Cardiac muscle cell (in vitro differentiated cells and primary cell): ENCODE measurements around the gene ABCB8. TPM values are rescaled to one million over a fixed set of nuclear protein-coding genes. Genes with fewer than 3 reads are reported as not detected.

Source experiments
- DNase-seq, 2 donors: peaks; one replicate each; pipeline versions ENCODE4 v3.0.0 to v3.0.0-alpha.2; 2010 to 2017; ENCODE audit warnings: low read depth in 1 of 2, low spot score in 1 of 2
- H3K27ac ChIP-seq: fragments of 200-600 bp; sonication (generic); 2 replicates; pipeline ENCODE4 v1.5.1; 2016
- H3K27me3 ChIP-seq: fragments of 200-600 bp; sonication (generic); 2 replicates; pipeline ENCODE4 v1.6.0; 2016; ENCODE audit warnings: control low read depth
- H3K36me3 ChIP-seq: fragments of 200-600 bp; sonication (generic); 2 replicates; pipeline ENCODE4 v1.5.1; 2016; ENCODE audit warnings: control low read depth
- H3K4me1 ChIP-seq: fragments of 200-600 bp; sonication (generic); 2 replicates; pipeline ENCODE4 v1.8.1; 2017; ENCODE audit warnings: low read depth, mild to moderate bottlenecking, mixed run types
- H3K4me3 ChIP-seq: fragments of 200-600 bp; sonication (generic); 2 replicates; pipeline ENCODE4 v1.5.1; 2016; ENCODE audit warnings: mild to moderate bottlenecking
- H3K9me3 ChIP-seq: fragments of 200-600 bp; sonication (generic); 2 replicates; pipeline ENCODE4 v1.5.1; 2017; ENCODE audit warnings: low read depth, mild to moderate bottlenecking, control low read depth
- polyA plus RNA-seq: library from polyadenylated mRNA; unstranded; fragments of >200 nt; fragmentation: Nextera tagmentation; extraction: Ambion mirVana; gene quantifications from 2 replicates; pipeline ENCODE4 v1.2.1, GENCODE V29; 2016
- total RNA-seq: library from RNA; depleted of rRNA; stranded (reverse); fragments of >200 nt; gene quantifications from 2 replicates; pipeline ENCODE4 v1.2.3, GENCODE V29; 2016
- TF ChIP-seq, protein P1 (sequence below): IDR thresholded peaks from 2 replicates; pipeline ENCODE4 v1.5.1; 2012; ENCODE audit warnings: low read depth, mild to moderate bottlenecking, low read length

The ABCB8 gene
- total and polyA plus RNA-seq, 2 experiments from 2014 or later: 20.4 to 29.2 TPM

DNA sequence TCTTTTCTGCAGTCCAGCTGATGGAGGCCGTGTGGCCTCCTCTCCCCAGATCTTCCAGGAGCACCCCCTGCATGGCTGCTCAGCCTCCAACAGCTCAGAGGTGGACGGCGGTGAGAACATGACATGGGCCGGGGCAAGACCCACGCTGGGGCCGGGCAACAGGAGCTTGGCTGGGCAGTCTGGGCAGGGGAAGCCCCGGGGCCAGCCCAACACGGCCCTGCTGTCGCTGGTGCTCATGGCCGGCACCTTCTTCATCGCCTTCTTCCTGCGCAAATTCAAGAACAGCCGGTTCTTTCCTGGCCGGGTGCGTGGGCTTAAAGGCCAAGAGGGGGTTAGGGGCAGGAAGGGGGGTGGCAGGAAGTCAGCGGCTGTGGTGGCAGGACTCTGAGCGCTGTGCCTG is 45.7 kb downstream of the ABCB8 start:
- no peak overlapping the region for H3K27ac ChIP-seq
- H3K27me3 ChIP-seq: no peaks in the 10 kb centered on the region
- DNase-seq: no peak
- no peaks in the 10 kb centered on the region for H3K4me1 ChIP-seq
- H3K9me3 ChIP-seq: no peaks in the 10 kb centered on the region
- no peak overlapping the region for H3K4me3 ChIP-seq
- peaks cover 42% of the 10 kb centered on the region for H3K36me3 ChIP-seq
- TF ChIP-seq, protein P1, sequence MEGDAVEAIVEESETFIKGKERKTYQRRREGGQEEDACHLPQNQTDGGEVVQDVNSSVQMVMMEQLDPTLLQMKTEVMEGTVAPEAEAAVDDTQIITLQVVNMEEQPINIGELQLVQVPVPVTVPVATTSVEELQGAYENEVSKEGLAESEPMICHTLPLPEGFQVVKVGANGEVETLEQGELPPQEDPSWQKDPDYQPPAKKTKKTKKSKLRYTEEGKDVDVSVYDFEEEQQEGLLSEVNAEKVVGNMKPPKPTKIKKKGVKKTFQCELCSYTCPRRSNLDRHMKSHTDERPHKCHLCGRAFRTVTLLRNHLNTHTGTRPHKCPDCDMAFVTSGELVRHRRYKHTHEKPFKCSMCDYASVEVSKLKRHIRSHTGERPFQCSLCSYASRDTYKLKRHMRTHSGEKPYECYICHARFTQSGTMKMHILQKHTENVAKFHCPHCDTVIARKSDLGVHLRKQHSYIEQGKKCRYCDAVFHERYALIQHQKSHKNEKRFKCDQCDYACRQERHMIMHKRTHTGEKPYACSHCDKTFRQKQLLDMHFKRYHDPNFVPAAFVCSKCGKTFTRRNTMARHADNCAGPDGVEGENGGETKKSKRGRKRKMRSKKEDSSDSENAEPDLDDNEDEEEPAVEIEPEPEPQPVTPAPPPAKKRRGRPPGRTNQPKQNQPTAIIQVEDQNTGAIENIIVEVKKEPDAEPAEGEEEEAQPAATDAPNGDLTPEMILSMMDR: no peak

DNA sequence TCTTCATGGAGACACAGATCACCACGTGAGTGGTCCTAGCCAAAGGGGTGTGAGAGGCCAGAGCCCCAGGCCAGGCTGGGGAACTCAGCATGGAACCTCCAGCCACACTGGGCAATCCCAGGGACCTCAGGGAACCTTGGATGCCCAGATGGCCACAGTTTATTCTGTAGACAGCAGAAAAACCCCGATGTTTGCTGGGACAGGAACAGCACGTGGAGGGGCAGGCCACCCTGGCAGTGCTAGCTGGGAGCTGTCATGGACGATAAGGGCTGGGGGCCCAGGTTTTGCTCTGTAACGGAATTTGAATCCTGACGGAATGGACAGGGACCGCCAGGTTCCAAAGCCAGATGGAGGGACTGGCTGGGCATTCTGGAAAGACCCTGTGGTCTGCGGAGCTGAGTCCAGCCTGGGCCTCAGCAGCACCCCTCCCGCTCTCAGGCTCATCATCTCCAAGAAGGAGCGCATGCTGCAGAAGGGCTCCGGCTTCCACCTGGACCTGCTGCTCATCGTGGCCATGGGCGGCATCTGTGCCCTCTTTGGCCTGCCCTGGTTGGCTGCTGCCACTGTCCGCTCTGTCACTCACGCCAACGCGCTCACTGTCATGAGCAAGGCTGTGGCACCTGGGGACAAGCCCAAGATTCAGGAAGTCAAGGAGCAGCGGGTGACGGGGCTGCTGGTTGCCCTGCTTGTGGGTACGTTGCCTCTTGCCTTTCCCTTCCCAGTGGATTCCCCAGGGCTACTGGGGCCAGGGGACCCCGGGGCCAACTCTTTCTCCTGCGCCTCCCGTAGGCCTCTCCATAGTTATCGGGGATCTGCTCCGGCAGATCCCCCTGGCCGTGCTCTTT is 46.8 kb downstream of the ABCB8 start:
- no peak for DNase-seq
- H3K4me1 ChIP-seq: peaks cover 5% of the 10 kb centered on the region
- H3K9me3 ChIP-seq: no peaks in the 10 kb centered on the region
- no peaks in the 10 kb centered on the region for H3K27me3 ChIP-seq
- TF ChIP-seq, protein P1: no peak
- H3K36me3 ChIP-seq: peaks cover 32% of the 10 kb centered on the region
- no peak overlapping the region for H3K27ac ChIP-seq
- no peak overlapping the region for H3K4me3 ChIP-seq

DNA sequence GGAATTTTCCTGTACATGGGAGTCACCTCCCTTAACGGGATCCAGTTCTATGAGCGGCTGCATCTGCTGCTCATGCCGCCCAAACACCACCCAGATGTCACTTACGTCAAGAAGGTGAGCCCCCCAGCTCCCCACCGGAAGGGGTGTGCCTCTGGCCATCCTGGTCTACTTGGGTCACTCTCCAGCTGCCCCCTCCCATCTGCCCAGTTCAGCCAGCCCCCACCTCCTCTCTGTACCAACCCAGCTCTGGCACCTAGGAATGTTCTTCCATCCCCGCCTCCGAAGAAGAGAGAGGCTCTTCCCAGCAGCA is 47.4 kb downstream of the ABCB8 start:
- DNase-seq: no peak
- TF ChIP-seq, protein P1: no peak
- Histone ChIP-seq H3K36me3 (peaks cover 27% of the 10 kb centered on the region), H3K9me3 (no peaks in the 10 kb centered on the region), H3K27ac (no peak overlapping the region), H3K4me1 (peaks cover 5% of the 10 kb centered on the region), H3K27me3 (no peaks in the 10 kb centered on the region), H3K4me3 (no peak overlapping the region)

DNA sequence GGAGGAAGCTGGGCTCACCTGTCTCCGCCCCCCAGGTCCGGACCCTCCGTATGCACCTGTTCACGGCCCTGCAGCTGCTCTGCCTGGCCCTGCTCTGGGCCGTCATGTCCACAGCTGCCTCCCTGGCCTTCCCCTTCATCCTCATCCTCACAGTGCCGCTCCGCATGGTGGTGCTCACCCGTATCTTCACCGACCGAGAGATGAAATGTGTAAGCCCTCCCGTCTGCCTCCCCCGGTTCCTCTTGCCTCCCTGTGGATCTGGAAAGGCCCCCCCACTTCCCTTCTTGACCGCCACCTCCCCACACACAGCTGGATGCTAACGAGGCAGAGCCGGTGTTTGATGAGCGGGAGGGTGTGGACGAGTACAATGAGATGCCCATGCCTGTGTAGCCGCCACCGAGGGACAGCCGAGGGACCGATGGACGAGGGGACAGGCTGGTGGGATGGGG is 47.8 kb downstream of the ABCB8 start:
- Histone ChIP-seq H3K36me3 (peaks cover 27% of the 10 kb centered on the region), H3K27me3 (no peaks in the 10 kb centered on the region), H3K4me3 (no peak overlapping the region), H3K27ac (no peak overlapping the region), H3K9me3 (no peaks in the 10 kb centered on the region), H3K4me1 (peaks cover 6% of the 10 kb centered on the region)
- TF ChIP-seq, protein P1: no peak
- DNase-seq: no peak

DNA sequence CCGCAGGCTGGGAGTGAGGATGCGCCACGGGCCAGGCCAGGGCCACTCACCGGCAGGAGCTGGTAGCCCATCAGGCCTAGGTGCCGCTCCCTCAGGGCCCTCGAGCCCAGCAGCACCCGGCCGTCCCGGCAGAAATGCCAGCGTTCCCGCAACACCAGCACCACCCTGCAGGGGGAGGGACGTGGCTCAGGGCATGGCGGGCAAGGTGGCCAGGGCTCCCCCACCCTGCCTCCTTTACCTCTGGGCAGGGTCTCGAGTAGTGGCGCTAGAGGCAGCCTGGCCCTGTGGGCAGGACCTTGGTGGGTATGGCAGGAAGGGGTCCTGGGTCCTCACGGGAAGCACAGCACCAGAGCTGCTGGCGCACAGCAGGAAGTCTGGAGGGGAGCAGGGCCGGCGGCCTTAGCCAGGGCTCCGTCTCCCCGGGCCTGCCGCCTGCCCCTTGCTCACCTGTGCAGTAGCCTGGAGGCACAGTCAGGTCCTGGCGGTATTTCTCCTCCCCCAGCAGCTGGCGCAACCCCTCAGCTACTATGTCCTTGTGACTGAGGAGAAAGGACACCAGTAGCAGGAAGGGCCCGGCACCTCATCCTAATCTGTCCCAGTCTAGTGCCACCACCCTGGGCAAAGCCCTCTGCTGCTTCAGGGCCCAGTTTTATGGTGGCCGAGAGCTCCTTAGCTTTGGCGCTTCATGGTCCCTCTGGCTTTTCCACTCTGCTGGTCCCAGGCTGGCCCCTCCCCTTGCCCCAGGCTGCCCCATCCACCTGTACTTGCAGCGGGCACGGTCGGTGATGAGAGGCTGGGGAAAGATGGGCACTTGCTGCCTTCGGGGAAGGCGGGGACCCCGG is 48.8 kb downstream of the ABCB8 start:
- peaks cover 13% of the 10 kb centered on the region for H3K4me1 ChIP-seq
- TF ChIP-seq, protein P1: peak; percentile 33
- H3K27ac ChIP-seq: peak overlapping the region; percentile 62
- H3K4me3 ChIP-seq: no peak overlapping the region
- no peaks in the 10 kb centered on the region for H3K27me3 ChIP-seq
- peaks cover 27% of the 10 kb centered on the region for H3K36me3 ChIP-seq
- peak in 1 of 2 donors; percentile 21 for DNase-seq
- H3K9me3 ChIP-seq: no peaks in the 10 kb centered on the region
